Upper lobe of left lung (tissue), 4 donors: ENCODE data around the gene GGT5.

Source experiments
- POLR2A ChIP-seq, 4 donors: fragments of 450-650 bp; IDR thresholded peaks; one replicate each; pipeline ENCODE4 v1.5.1; 2016 to 2017; ENCODE audit warnings: antibody characterized with exemption in 4 of 4, mild to moderate bottlenecking in 2 of 4
- TF ChIP-seq, protein P1 (sequence below), 6 experiments: fragments of 450-650 bp in 4 of 6; fragments of 200-600 bp in 2 of 6; sonication (generic) in 2 of 6; IDR thresholded peaks; one replicate each; pipeline ENCODE4 v1.5.1; 2016 to 2019; ENCODE audit warnings: antibody characterized with exemption in 6 of 6

DNA sequence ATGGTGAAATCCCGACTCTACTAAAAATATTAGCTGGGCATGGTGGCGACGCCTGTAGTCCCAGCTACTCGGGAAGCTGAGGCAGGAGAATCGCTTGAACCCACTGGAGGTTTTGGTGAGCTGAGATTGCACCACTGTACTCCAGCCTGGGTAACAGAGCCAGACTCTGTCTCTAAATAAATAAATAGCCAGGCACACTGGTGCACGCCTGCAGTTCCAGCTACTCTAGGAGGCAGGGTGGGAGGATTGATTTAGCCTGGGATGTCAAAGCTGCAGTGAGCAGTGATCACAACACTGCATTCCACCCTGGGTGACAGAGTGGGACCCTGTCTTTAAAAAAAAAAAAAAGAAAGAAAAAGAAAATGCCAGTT, 46.2 kb downstream of the GGT5 start:
- TF ChIP-seq, protein P1, sequence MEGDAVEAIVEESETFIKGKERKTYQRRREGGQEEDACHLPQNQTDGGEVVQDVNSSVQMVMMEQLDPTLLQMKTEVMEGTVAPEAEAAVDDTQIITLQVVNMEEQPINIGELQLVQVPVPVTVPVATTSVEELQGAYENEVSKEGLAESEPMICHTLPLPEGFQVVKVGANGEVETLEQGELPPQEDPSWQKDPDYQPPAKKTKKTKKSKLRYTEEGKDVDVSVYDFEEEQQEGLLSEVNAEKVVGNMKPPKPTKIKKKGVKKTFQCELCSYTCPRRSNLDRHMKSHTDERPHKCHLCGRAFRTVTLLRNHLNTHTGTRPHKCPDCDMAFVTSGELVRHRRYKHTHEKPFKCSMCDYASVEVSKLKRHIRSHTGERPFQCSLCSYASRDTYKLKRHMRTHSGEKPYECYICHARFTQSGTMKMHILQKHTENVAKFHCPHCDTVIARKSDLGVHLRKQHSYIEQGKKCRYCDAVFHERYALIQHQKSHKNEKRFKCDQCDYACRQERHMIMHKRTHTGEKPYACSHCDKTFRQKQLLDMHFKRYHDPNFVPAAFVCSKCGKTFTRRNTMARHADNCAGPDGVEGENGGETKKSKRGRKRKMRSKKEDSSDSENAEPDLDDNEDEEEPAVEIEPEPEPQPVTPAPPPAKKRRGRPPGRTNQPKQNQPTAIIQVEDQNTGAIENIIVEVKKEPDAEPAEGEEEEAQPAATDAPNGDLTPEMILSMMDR (IDR thresholded peaks at IDR 0.05), result no peak
- no peak for TF ChIP-seq POLR2A (IDR thresholded peaks at IDR 0.05)
